Smooth muscle cell (in vitro differentiated cells): ENCODE data around the gene SUPT4H1. TPM values are rescaled to one million over a fixed set of nuclear protein-coding genes. Genes with fewer than 3 reads are reported as not detected.
A peak's percentile ranks its signal among the peaks of the same experiment; 100 is the strongest.

Source experiments
- DNase-seq: peaks from one replicate; lab custom pipeline; 2025; ENCODE audit not compliant: unreplicated experiment; lab: John Stamatoyannopoulos, UW
- H2AFZ ChIP-seq: fragments of 200-600 bp; sonication (generic); 2 replicates; pipeline ENCODE4 v1.6.0; 2016; ENCODE audit warnings: antibody characterized with exemption, low read depth, mild to moderate bottlenecking
- H3F3A ChIP-seq: fragments of 200-600 bp; sonication (generic); 2 replicates; pipeline ENCODE4 v1.6.0; 2017; ENCODE audit warnings: antibody characterized with exemption, low read depth
- H3K27ac ChIP-seq: fragments of 200-600 bp; sonication (generic); 2 replicates; pipeline ENCODE4 v1.5.1; 2016; ENCODE audit warnings: low read depth, mild to moderate bottlenecking
- H3K27me3 ChIP-seq: fragments of 200-600 bp; sonication (generic); 2 replicates; pipeline ENCODE4 v1.6.1; 2016; ENCODE audit warnings: low read depth, mild to moderate bottlenecking
- H3K36me3 ChIP-seq: fragments of 200-600 bp; sonication (generic); 2 replicates; pipeline ENCODE4 v1.5.1; 2016; ENCODE audit warnings: low read depth
- H3K4me1 ChIP-seq: fragments of 200-600 bp; sonication (generic); 2 replicates; pipeline ENCODE4 v1.5.1; 2016; ENCODE audit warnings: low read depth
- H3K4me2 ChIP-seq: fragments of 200-600 bp; sonication (generic); 2 replicates; pipeline ENCODE4 v1.6.0; 2016; ENCODE audit warnings: mild to moderate bottlenecking
- H3K4me3 ChIP-seq: fragments of 200-600 bp; sonication (generic); 2 replicates; pipeline ENCODE4 v1.5.1; 2016; ENCODE audit warnings: mild to moderate bottlenecking
- H3K79me2 ChIP-seq: fragments of 200-600 bp; sonication (generic); 2 replicates; pipeline ENCODE4 v1.6.0; 2016; ENCODE audit warnings: low read depth, mild to moderate bottlenecking
- H3K9ac ChIP-seq: fragments of 200-600 bp; sonication (generic); 2 replicates; pipeline ENCODE4 v1.6.0; 2016; ENCODE audit warnings: low read depth
- H3K9me3 ChIP-seq: fragments of 200-600 bp; sonication (generic); replicated peaks from 2 replicates; pipeline ENCODE4 v1.5.1; 2016; ENCODE audit warnings: low read depth
- H4K20me1 ChIP-seq: fragments of 200-600 bp; sonication (generic); 2 replicates; pipeline ENCODE4 v1.6.0; 2016; ENCODE audit warnings: low read depth
- CTCF ChIP-seq: fragments of 200-600 bp; sonication (generic); IDR thresholded peaks from 2 replicates; pipeline ENCODE4 v1.5.1; 2017; ENCODE audit warnings: borderline replicate concordance, mild to moderate bottlenecking, antibody characterized with exemption; ENCODE audit not compliant: insufficient read depth, poor library complexity, severe bottlenecking
- WGBS: methylation state at CpG from one replicate; pipeline ENCODE4 v1.1.7; 2016; ENCODE audit warnings: low lambda C conversion rate; 5-methylcytosine and 5-hydroxymethylcytosine counted together
- polyA plus RNA-seq: library from polyadenylated mRNA; unstranded; fragments of >200 nt; fragmentation: Nextera tagmentation; extraction: Ambion mirVana; gene quantifications from 2 replicates; pipeline ENCODE4 v1.2.1, GENCODE V29; 2016
- total RNA-seq: library from RNA; depleted of rRNA; stranded (reverse); fragments of >200 nt; gene quantifications from 2 replicates; pipeline ENCODE4 v1.2.3, GENCODE V29; 2014

Gene SUPT4H1
- total and polyA plus RNA-seq, 2 experiments from 2014 or later: 66.1 to 107 TPM

- Histone ChIP-seq H4K20me1 (no peaks in the 10 kb centered on the region), H3F3A (no peaks in the 10 kb centered on the region), H3K4me3 (no peak overlapping the region), H3K79me2 (no peaks in the 10 kb centered on the region), H3K27me3 (no peaks in the 10 kb centered on the region), H3K9ac (no peak overlapping the region), H2AFZ (no peak overlapping the region), H3K4me2 (no peak overlapping the region), H3K36me3 (no peaks in the 10 kb centered on the region), H3K9me3 (no peaks in the 10 kb centered on the region), H3K27ac (no peak overlapping the region), H3K4me1 (peaks cover under 1% of the 10 kb centered on the region)
- no peak for TF ChIP-seq CTCF
- no peak for DNase-seq
- 94% methylated on average over 7 of the region's 7 CpGs for WGBS
Observed at GRCh38 chr17:58318627-58319172, 33.3 kb downstream of the SUPT4H1 start.

- Histone ChIP-seq H3K9ac (no peak overlapping the region), H3K79me2 (no peaks in the 10 kb centered on the region), H3K4me2 (no peak overlapping the region), H3K27ac (no peak overlapping the region), H3K36me3 (no peaks in the 10 kb centered on the region), H3K4me3 (no peak overlapping the region), H4K20me1 (no peaks in the 10 kb centered on the region), H3K27me3 (no peaks in the 10 kb centered on the region), H3F3A (no peaks in the 10 kb centered on the region), H3K9me3 (no peaks in the 10 kb centered on the region), H3K4me1 (no peaks in the 10 kb centered on the region), H2AFZ (no peak overlapping the region)
- no peak for TF ChIP-seq CTCF
- WGBS: 93% methylated on average over 9 of the region's 9 CpGs
- no peak for DNase-seq
Observed at GRCh38 chr17:58318065-58318481, 33.9 kb downstream of the SUPT4H1 start.

GRCh38 chr17:58317421-58318064 lies 34.5 kb downstream of the SUPT4H1 start:
- Histone ChIP-seq H3K4me1 (no peaks in the 10 kb centered on the region), H3K9me3 (no peaks in the 10 kb centered on the region), H3K9ac (no peak overlapping the region), H3F3A (no peaks in the 10 kb centered on the region), H3K27ac (no peak overlapping the region), H2AFZ (no peak overlapping the region), H3K36me3 (no peaks in the 10 kb centered on the region), H3K4me2 (no peak overlapping the region), H3K27me3 (no peaks in the 10 kb centered on the region), H4K20me1 (no peaks in the 10 kb centered on the region), H3K4me3 (no peak overlapping the region), H3K79me2 (no peaks in the 10 kb centered on the region)
- TF ChIP-seq CTCF: peak; percentile 71
- WGBS: 23% methylated on average over 5 of the region's 5 CpGs
- DNase-seq: no peak
